GM12873 (cell line): ENCODE results near the gene GPR146.

Experiments
- TF ChIP-seq, protein P1 (sequence below): IDR thresholded peaks from 2 replicates; pipeline ENCODE4 v1.5.1; 2012; ENCODE audit warnings: low read depth, mild to moderate bottlenecking, moderate library complexity, low read length, control low read depth; ENCODE audit not compliant: insufficient read depth; ENCODE audit errors: missing control alignments

Gene GPR146

DNA sequence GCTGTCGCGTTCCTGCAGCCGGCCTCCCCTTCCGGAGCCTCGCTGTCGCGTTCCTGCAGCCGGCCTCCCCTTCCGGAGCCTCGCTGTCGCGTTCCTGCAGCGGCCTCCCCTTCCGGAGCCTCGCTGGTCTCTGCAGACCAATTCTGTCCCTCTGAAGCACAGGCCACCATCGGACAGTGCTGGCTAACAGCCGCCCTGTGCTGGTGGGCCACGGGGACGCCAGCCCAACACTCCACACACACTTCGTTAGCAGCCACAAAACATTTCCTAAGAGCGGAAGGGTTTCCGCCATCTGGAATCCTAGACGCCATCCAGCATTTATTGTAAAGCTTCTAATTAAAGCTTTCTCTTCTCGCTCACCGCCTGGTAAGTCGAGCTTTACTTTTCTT lies 54.8 kb downstream of the GPR146 start:
- TF ChIP-seq, protein P1, sequence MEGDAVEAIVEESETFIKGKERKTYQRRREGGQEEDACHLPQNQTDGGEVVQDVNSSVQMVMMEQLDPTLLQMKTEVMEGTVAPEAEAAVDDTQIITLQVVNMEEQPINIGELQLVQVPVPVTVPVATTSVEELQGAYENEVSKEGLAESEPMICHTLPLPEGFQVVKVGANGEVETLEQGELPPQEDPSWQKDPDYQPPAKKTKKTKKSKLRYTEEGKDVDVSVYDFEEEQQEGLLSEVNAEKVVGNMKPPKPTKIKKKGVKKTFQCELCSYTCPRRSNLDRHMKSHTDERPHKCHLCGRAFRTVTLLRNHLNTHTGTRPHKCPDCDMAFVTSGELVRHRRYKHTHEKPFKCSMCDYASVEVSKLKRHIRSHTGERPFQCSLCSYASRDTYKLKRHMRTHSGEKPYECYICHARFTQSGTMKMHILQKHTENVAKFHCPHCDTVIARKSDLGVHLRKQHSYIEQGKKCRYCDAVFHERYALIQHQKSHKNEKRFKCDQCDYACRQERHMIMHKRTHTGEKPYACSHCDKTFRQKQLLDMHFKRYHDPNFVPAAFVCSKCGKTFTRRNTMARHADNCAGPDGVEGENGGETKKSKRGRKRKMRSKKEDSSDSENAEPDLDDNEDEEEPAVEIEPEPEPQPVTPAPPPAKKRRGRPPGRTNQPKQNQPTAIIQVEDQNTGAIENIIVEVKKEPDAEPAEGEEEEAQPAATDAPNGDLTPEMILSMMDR: no peak

DNA sequence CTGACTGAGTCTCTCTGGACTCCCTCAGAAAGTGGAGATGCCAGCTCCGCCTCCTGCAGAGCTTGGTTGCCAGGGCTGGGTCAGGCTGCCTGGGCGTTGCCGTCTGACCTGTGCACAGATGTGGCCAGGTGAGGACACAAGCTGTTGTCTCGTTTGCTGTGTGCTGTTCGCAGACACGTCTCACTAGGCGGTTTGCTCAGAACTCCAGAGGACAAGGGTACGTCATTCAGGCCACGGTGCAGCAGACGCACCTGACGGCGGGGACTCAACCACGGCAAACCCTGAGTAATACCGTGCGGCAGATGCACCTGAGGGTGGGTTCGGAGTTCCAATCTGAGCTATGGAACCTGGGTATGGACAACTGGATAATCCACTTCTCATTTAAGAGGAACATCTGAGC lies 55.3 kb downstream of the GPR146 start:
- TF ChIP-seq, protein P1: no peak

DNA sequence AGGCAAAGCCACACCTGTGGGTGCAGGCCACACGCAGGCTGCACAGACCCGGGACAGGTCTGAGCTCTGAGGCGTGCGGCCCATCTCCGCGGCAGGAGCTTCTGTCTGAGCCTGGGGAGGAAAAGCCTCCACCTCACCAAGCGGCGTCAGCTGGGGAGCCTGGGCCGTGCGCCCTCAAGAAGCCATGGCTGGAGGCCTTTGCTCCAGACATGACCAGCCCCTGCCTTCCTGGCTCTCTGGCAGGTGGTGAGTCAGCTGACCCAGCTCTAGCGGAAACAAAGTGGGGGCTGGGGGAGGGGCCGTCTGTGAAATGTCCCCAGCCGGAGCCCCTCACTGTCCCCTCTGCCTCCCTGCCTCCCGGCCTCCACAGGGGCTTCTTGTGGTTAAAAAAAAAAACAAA lies 56.0 kb downstream of the GPR146 start:
- TF ChIP-seq, protein P1: no peak

DNA sequence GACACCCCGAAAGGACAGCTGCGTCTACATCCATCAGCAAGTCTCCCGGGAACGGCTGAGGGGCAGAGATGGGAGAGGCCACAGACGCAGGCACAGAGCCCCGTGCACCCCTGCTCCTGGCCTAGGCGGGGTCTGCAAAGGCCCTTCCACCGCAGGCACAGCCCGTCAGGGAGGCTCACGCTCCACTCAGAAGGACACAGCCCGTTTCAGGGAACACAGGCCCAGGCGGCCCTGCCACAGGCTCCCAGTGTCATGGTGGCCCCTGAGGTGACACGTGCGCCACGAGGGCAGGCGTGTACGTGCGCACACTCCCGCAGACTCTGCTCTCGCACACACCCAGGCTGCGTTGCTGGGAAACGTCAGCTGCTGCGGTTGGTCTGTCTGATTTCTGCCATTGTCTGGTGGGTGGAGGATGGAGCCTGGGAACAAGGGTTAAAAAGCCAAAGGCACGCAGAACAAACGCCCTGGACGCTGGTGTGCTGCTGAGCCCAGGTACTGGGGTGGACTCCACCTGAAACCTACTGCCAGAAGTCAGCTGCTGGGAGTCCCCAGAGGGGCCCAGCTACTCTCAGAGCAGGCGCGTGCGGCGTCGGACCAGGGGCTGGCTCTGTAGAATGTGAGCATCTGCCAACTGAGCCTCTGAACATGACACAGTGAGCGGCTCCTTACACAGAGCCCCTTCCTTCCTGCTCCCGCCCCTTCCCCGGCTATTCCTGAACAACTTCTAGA lies 56.7 kb downstream of the GPR146 start:
- TF ChIP-seq, protein P1: no peak

DNA sequence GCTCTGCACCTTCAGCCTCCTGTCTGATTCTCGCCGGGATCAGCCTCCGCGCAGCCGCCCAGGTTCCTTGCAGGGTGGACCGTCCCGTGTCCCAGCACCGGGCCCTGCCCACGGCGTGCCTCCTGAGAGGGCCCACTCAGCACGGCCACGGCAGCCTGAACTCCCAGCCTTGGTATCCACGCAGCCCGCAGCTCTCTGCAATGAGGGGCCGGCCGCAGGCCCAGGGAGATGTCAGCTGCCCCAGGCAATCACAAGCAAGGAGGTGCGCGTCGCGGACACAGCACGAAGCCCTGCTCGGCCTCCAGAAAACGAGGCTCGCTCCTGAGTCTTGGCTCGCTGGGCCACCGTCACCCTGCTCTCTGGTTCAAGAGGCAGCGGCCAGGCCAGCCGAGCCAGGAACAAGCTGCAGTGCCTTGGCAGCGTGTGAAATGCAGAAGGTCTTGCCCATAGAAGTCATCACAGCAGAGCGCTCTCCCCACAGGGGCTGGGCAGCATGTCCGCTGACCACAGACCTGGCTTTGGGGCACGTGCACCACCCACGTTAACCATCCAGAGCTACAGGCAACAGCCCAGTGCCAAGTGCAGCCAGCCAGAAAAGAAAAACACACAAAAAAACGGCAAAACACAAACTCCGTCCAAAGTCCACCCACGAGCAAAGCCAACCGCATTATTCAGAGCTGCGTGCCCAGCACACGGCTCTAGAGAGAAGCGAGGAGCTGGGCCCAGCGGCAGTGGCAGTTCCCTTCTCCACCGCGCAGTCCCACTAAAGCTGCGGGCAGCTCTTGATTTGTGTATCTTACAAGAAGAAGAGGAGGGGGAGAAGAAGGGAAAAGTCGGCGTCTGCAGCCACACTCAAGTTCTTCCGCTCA lies 57.5 kb downstream of the GPR146 start:
- TF ChIP-seq, protein P1: no peak

DNA sequence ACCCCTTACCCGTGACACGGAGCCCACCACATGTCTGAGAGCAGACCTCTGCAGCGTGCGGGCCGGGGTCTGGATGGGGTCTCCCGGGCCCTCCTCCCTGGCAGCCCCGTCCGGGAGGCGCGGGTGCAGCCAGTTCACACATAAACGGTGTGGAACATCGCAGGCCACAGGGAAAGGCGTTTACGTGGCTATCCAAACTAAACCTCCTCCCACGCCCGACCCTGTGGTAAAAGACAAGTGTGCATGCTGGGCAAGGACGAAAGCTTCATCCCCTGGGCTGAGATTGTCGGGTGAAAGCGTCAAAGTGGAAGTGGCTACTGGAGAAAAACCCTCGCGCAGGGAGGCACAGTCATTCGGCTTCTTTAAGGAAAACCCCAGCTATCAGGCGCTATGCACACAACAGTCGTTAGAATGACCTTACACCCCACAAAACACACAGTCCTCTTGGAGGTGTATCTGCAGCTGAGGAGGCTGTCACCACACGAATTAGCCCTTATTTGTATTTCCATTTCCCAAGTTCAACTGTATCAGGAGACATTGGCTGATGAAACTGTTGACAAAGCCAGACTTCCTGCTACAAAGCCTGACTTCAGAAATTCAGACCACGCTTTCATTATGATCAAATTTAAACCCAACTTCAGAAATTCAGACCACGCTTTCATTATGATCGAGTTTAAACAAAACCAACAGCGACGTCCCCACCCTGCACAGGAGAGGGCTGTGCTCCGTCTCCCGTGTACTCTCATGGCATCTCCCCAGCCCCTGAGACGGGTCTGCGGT lies 58.9 kb downstream of the GPR146 start:
- TF ChIP-seq, protein P1: no peak

DNA sequence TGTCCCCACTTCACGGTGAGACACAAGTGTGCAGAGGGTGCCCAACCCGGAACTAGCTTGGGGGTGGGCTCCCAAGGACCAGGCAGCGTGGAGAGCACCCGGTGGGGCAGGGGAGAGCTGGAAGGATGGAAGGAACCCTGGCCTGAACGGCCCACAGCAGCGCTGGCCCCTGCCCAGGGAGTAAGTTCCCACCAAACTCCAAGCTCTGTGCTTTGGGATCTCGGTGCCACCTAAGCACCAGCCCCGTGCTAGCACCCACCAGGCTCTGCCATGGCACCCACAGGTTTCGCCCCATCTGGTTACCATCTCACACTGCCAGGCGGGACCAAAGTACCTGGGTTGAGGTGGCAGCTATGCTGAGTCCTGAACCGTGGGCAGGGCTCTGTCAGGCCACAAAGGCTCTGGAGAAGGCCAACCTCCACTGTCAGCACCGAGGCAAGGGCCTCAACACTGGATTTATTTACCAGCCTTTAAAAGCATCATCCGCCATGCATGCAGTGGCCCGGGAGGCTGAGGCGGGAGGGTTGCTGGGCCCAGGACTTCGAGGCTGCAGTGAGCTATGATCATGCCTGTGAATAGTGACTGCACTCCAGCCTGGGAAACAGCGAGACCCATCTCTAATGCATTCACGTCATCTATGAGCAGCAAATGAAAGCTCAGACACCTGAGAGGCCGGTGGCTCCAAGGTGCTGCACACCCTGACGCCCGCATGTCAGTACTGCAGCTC lies 59.6 kb downstream of the GPR146 start:
- TF ChIP-seq, protein P1: no peak
